ENCODE data around the gene MTHFD2L. TPM values are rescaled to one million over a fixed set of nuclear protein-coding genes. Genes with fewer than 3 reads are reported as not detected.
"Not testable (repeated sequence)": the region's sequence is repeated elsewhere in the genome, so short reads cannot be mapped to it uniquely, and the experiment has no call there.

The MTHFD2L gene
- total RNA-seq, 4 donors from 2014 or later: 22.3 to 30.8 (median 27.0) TPM

- intact Hi-C loops (cut with DNase I): no loop called here
- Histone ChIP-seq H3K4me1 (peaks cover 4 to 17% of the 10 kb centered on the region in 2 donors), H3K27ac (peak overlapping the region in 2 of 3 donors; percentile 37 to 39), H3K4me3 (replicated peaks in 1 of 3) (no peak overlapping the region), H3K9me3 (no peaks in the 10 kb centered on the region), H3K27me3 (no peaks in the 10 kb centered on the region), H3K36me3 (no peaks in the 10 kb centered on the region)
- TF ChIP-seq CTCF (IDR thresholded peaks at IDR 0.05) (peak in 1 of 6 experiments; percentile 16), POLR2A (IDR thresholded peaks at IDR 0.05) (no peak)
- DNase-seq: peak; percentile 73 to 79
- whole genome bisulfite sequencing, 2 donors: 33 to 45% methylated on average over 1 of the region's 1 CpG
Observed at GRCh38 chr4:74123065-74123728, 34.7 kb upstream of the MTHFD2L start.

- Histone ChIP-seq H3K9me3 (no peaks in the 10 kb centered on the region), H3K36me3 (no peaks in the 10 kb centered on the region), H3K4me1 (peaks cover 4 to 17% of the 10 kb centered on the region in 2 donors), H3K4me3 (replicated peaks in 1 of 3) (no peak overlapping the region), H3K27me3 (no peaks in the 10 kb centered on the region), H3K27ac (no peak overlapping the region)
- intact Hi-C loops (cut with DNase I): no loop called here
- TF ChIP-seq CTCF (IDR thresholded peaks at IDR 0.05) (no peak), POLR2A (IDR thresholded peaks at IDR 0.05) (no peak)
- whole genome bisulfite sequencing, 2 donors: 89 to 98% methylated on average over 1 of the region's 1 CpG
- DNase-seq: no peak
Observed at GRCh38 chr4:74125029-74125428, 32.9 kb upstream of the MTHFD2L start.

- H3K4me1 ChIP-seq: peaks cover under 1 to 11% of the 10 kb centered on the region in 2 donors
- H3K36me3 ChIP-seq: no peaks in the 10 kb centered on the region
- no peak for DNase-seq
- no peaks in the 10 kb centered on the region for H3K9me3 ChIP-seq
- no peak overlapping the region for H3K4me3 ChIP-seq (replicated peaks in 1 of 3)
- H3K27ac ChIP-seq: no peak overlapping the region
- no peaks in the 10 kb centered on the region for H3K27me3 ChIP-seq
- intact Hi-C loops (cut with DNase I): no loop called here
- 93% methylated on average over 4 of the region's 4 CpGs for WGBS, 2 donors
- TF ChIP-seq CTCF (IDR thresholded peaks at IDR 0.05) (no peak), POLR2A (IDR thresholded peaks at IDR 0.05) (no peak)
Observed at GRCh38 chr4:74127745-74128144, 30.2 kb upstream of the MTHFD2L start.

GRCh38 chr4:74130843-74131242 lies 27.1 kb upstream of the MTHFD2L start:
- H3K4me1 ChIP-seq; H3K36me3 ChIP-seq; H3K4me3 ChIP-seq (replicated peaks in 1 of 3); DNase-seq; H3K27ac ChIP-seq; H3K9me3 ChIP-seq; H3K27me3 ChIP-seq: not testable (repeated sequence)
- intact Hi-C loops (cut with DNase I): loop anchor here (10.0 kb wide), 1 partner anchor 536 kb away; no protein-coding TSS in a partner anchor
- WGBS, 2 donors: 93 to 99% methylated on average over 2 of the region's 2 CpGs

GRCh38 chr4:74132188-74132587 lies 25.7 kb upstream of the MTHFD2L start:
- intact Hi-C loops (cut with DNase I): loop anchor here (10.0 kb wide), 1 partner anchor 537 kb away; no protein-coding TSS in a partner anchor

GRCh38 chr4:74132944-74133343 lies 25.0 kb upstream of the MTHFD2L start:
- Histone ChIP-seq H3K9me3 (no peaks in the 10 kb centered on the region), H3K27ac (no peak overlapping the region), H3K4me1 (no peaks in the 10 kb centered on the region), H3K27me3 (no peaks in the 10 kb centered on the region), H3K4me3 (replicated peaks in 1 of 3) (no peak overlapping the region), H3K36me3 (no peaks in the 10 kb centered on the region)
- intact Hi-C loops (cut with DNase I): loop anchor here (10.0 kb wide), 1 partner anchor 538 kb away; no protein-coding TSS in a partner anchor
- TF ChIP-seq POLR2A (IDR thresholded peaks at IDR 0.05): no peak
- no peak for TF ChIP-seq CTCF (IDR thresholded peaks at IDR 0.05)
- WGBS, 2 donors: 93 to 96% methylated on average over 1 of the region's 1 CpG
- no peak for DNase-seq

More at GRCh38 chr4:74132188-74132587, 25.7 kb upstream of the MTHFD2L start:
- not testable (repeated sequence) for DNase-seq; H3K9me3 ChIP-seq; H3K27me3 ChIP-seq; H3K27ac ChIP-seq; H3K4me1 ChIP-seq; H3K36me3 ChIP-seq; H3K4me3 ChIP-seq (replicated peaks in 1 of 3)
